ENCODE data around the gene OLFML2A.
A peak's percentile ranks its signal among the peaks of the same experiment; 100 is the strongest.
"Not testable (repeated sequence)": the region's sequence is repeated elsewhere in the genome, so short reads cannot be mapped to it uniquely, and the experiment has no call there.

OLFML2A gene

GRCh38 chr9:124772877-124773276 is 4.1 kb upstream of the OLFML2A start:
- in situ Hi-C loops (cut with MboI; ENCODE audit: low pct_unique_long_range_greater_than_20kb, low sequenced_read_pairs): loop anchor here (5.0 kb wide), 1 partner anchor 84 kb away; no protein-coding TSS in a partner anchor
- DNase-seq: not testable (repeated sequence)

DNA sequence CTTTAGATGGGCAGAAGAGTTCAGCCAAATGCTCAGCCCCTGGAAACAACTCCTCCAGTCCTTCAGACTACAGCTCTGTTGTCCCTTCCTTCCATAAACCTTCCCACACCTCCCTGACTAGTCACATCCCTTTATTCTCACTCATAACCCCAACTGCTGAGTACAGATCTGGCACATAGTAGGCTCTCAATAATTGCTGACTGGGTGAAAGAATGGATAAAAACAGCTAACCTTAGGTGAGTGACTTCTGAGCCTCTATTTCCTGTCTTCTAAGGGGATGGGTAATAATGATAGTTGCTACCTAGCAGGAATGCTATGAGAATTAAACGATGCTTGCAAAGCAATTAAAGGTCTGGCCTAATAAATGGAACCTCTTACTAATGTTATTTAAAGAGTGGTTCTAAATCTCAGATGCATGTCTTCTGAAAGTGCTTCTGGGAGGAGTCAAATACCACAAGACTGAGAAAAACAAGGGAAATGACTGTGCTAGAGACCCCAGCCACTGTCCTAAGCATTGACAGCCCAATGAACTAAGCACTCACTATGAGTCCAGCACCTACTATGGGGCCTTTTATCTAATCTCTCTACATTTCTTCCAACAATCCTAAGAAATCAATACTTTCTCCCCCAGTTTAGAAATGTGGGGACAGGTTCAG is 3.3 kb upstream of the OLFML2A start:
- no peak for DNase-seq
- in situ Hi-C loops (cut with MboI; ENCODE audit: low pct_unique_long_range_greater_than_20kb, low sequenced_read_pairs): loop anchor here (5.0 kb wide), 1 partner anchor 84 kb away; no protein-coding TSS in a partner anchor

GRCh38 chr9:124774129-124774978 is 2.6 kb upstream of the OLFML2A start:
- in situ Hi-C loops (cut with MboI; ENCODE audit: low pct_unique_long_range_greater_than_20kb, low sequenced_read_pairs): loop anchor here (5.0 kb wide), 1 partner anchor 83 kb away; no protein-coding TSS in a partner anchor
- peak; percentile 96 for DNase-seq

DNA sequence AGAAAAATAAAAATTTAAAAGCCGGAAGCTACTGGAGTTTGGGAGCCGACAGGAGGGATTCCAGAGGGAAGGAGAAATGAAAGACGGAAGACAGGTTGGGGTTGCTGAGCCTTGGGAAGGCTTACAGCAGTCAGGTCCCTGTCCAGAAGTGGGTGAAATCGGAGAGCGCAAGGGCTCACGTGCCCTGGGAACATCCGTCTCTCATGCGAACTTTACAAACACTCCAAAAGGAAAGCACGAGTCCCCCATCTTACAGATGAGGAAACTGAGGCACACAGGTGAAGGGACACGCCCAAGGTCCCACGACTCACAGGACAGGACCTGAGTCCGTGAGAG is 347 bp upstream of the OLFML2A start:
- in situ Hi-C loops (cut with MboI; ENCODE audit: low pct_unique_long_range_greater_than_20kb, low sequenced_read_pairs): no loop called here
- DNase-seq: no peak

DNA sequence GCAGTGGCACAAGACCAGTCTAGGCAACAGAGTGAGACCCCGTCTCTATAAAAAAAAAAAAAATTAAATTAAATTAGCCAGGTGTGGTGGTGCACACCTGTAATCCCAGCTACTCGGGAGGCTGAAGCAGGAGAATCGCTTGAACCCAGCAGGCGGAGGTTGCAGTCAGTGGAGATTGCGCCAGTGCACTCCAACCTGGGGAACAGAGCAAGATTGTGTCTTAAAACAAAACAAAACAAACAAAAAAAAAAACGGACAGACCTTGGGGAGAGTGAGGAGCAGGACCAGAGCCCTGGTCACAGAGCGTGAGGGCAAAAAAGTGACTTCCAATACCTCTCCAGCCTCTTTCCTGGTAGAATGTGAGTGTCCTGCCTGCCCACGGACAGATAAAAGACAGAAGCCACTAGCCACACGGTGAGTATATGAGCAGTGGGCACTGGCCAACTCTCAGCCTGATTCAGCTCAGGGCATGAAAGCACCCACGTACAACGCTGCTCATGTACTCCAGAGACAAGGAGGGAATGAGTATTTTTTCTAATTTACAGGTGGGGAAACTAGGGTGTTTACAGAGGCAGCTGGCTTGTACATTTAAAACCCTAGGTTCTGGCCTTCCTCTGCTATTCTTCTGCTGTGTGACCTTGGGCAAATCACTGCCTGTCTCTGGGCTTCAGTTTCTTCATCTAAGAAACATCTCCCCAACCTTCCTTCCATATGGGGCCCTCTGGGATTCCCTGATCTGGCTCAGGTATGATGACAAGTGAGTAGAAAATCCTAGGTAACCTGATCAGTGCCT is 1.8 kb downstream of the OLFML2A start:
- in situ Hi-C loops (cut with MboI; ENCODE audit: low pct_unique_long_range_greater_than_20kb, low sequenced_read_pairs): no loop called here
- no peak for DNase-seq

DNA sequence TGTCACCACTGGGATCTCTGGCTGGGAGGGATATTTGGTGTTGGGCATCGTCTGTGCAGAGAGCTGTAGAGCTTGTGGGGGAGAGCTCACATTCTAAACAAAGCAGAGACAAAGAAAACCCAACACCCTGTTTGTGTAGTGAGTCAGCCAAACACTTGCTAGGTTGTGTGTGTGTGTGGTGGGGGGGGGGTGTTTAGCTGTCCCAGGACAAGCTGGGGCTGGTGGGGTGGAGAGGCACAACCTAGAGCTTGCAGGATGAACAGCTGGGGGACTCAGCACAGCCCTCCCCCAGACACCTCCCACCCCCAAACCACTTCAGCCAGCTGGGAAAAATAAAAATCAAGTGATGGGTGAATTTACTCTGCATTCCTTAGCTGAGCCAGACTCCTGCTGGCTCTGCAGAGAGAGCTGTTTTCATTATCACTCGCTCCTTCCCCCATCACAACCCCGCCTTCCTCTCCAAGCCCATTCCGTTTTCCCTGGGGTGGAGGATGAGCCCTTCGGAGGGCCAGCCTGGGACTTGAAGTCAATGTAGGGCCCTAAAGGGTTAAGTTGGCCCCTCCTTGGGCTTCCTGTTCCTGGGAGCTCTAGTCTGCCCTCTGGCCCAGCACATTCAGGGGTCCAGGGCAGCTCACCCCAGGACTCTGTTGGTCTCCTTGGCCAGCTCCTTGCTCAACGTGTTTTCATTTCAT is 2.6 kb downstream of the OLFML2A start:
- in situ Hi-C loops (cut with MboI; ENCODE audit: low pct_unique_long_range_greater_than_20kb, low sequenced_read_pairs): no loop called here
- no peak for DNase-seq

- no peak for DNase-seq
- in situ Hi-C loops (cut with MboI; ENCODE audit: low pct_unique_long_range_greater_than_20kb, low sequenced_read_pairs): no loop called here
These were observed 3.3 kb downstream of the OLFML2A start for GRCh38 chr9:124780060-124780756.

GRCh38 chr9:124780757-124781151 is 3.8 kb downstream of the OLFML2A start:
- in situ Hi-C loops (cut with MboI; ENCODE audit: low pct_unique_long_range_greater_than_20kb, low sequenced_read_pairs): no loop called here
- no peak for DNase-seq

- no peak for DNase-seq
- in situ Hi-C loops (cut with MboI; ENCODE audit: low pct_unique_long_range_greater_than_20kb, low sequenced_read_pairs): no loop called here
These were observed 5.2 kb downstream of the OLFML2A start for GRCh38 chr9:124781967-124782660.

- no peak for DNase-seq
- in situ Hi-C loops (cut with MboI; ENCODE audit: low pct_unique_long_range_greater_than_20kb, low sequenced_read_pairs): no loop called here
These were observed 6.0 kb downstream of the OLFML2A start for GRCh38 chr9:124782661-124783574.

DNA sequence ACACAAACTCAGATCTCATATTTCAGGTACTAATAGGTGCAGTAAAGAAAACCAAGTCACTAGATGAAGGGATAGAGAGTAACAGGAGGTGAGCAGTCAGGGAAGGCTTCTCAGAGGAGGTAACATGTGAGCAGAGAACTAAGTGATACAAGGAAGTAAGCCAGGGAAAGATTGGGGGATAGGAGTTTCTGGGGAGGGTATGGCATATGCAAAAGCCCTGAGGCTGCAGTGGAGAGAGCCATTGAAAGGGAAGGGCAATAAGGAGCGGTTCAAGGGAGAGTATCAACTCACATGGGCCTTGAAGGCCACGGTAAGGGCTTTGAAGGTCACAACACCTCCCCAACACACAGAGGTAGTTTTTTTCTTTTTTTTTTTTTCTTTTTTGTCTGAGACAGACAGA is 6.9 kb downstream of the OLFML2A start:
- in situ Hi-C loops (cut with MboI; ENCODE audit: low pct_unique_long_range_greater_than_20kb, low sequenced_read_pairs): no loop called here

GRCh38 chr9:124784509-124784908 is 7.6 kb downstream of the OLFML2A start:
- in situ Hi-C loops (cut with MboI; ENCODE audit: low pct_unique_long_range_greater_than_20kb, low sequenced_read_pairs): no loop called here
- DNase-seq: peak; percentile 90

More for the DNA sequence above, 6.9 kb downstream of the OLFML2A start:
- DNase-seq: no peak

GRCh38 chr9:124786881-124787573 is 10.1 kb downstream of the OLFML2A start:
- no peak for DNase-seq
- in situ Hi-C loops (cut with MboI; ENCODE audit: low pct_unique_long_range_greater_than_20kb, low sequenced_read_pairs): no loop called here

GRCh38 chr9:124788542-124789217 is 11.7 kb downstream of the OLFML2A start:
- no peak for DNase-seq
- in situ Hi-C loops (cut with MboI; ENCODE audit: low pct_unique_long_range_greater_than_20kb, low sequenced_read_pairs): no loop called here

- DNase-seq: no peak
- in situ Hi-C loops (cut with MboI; ENCODE audit: low pct_unique_long_range_greater_than_20kb, low sequenced_read_pairs): no loop called here
These were observed 12.6 kb downstream of the OLFML2A start for GRCh38 chr9:124789531-124789930.

GRCh38 chr9:124790301-124790700 is 13.4 kb downstream of the OLFML2A start:
- DNase-seq: no peak
- in situ Hi-C loops (cut with MboI; ENCODE audit: low pct_unique_long_range_greater_than_20kb, low sequenced_read_pairs): no loop called here
